ENCODE measurements around the gene PRKAG2. TPM values are rescaled to one million over a fixed set of nuclear protein-coding genes. Genes with fewer than 3 reads are reported as not detected.
A peak's percentile ranks its signal among the peaks of the same experiment; 100 is the strongest.
"Not testable (repeated sequence)": the region's sequence is repeated elsewhere in the genome, so short reads cannot be mapped to it uniquely, and the experiment has no call there.

The PRKAG2 gene
- total RNA-seq, 1 donor, result 21.2 TPM

- no peak overlapping the region for H3K4me3 ChIP-seq (ENCODE audit: low read depth, low read length)
- no peak for DNase-seq (ENCODE audit: low read depth)
Observed at GRCh38 chr7:151884312-151885201, 7.6 kb upstream of the PRKAG2 start.

DNA sequence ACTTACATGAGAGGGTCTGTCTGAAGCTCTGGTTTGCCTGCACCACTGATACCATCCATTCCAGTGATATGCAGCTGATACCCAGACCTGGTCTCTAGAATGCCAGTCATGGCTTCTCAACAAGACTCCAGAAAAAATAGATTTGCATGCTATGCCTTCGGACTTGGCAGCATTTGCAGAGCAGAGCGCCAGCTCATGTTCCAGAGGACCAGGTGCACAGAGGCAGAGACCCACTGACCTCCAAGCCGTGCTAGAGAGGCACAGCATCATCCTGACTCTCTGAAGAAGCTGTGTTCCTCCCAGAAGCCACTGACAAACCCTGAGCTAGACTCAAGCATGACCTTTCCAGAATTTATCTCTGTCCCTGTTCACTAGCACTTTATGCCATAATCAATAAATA, 6.9 kb upstream of the PRKAG2 start:
- no peak for DNase-seq (ENCODE audit: low read depth)
- TF ChIP-seq CTCF (IDR thresholded peaks at IDR 0.05; ENCODE audit: insufficient read depth, low read depth, low read length), result no peak
- no peak overlapping the region for H3K4me3 ChIP-seq (ENCODE audit: low read depth, low read length)

More at GRCh38 chr7:151884312-151885201, 7.6 kb upstream of the PRKAG2 start:
- no peak for TF ChIP-seq CTCF (IDR thresholded peaks at IDR 0.05; ENCODE audit: insufficient read depth, low read depth, low read length)

GRCh38 chr7:151882734-151883133, 5.8 kb upstream of the PRKAG2 start:
- DNase-seq (ENCODE audit: low read depth), result no peak
- no peak for TF ChIP-seq CTCF (IDR thresholded peaks at IDR 0.05; ENCODE audit: insufficient read depth, low read depth, low read length)
- no peak overlapping the region for H3K4me3 ChIP-seq (ENCODE audit: low read depth, low read length)

DNA sequence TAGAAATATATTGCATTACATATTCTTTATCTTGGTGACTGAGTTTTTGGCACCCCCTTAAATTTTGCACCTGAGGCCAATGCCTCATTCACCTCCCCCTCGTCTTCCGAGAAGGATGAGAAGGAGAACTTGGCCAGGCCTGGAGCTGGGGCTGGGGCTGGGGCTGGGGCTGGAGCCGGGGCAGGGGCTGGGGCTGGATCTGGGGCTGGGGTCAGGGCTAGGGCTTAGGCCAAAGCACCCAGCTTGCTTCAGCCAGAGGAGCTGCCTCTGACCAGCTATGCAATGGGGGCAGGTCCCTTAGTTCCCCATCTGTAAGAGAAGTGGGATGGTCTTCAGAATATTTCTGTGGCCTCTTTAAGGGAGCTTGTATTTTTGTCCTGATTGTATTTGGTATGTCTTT, 3.8 kb upstream of the PRKAG2 start:
- H3K4me3 ChIP-seq (ENCODE audit: low read depth, low read length), result no peak overlapping the region
- TF ChIP-seq CTCF (IDR thresholded peaks at IDR 0.05; ENCODE audit: insufficient read depth, low read depth, low read length), result no peak
- DNase-seq (ENCODE audit: low read depth), result no peak

DNA sequence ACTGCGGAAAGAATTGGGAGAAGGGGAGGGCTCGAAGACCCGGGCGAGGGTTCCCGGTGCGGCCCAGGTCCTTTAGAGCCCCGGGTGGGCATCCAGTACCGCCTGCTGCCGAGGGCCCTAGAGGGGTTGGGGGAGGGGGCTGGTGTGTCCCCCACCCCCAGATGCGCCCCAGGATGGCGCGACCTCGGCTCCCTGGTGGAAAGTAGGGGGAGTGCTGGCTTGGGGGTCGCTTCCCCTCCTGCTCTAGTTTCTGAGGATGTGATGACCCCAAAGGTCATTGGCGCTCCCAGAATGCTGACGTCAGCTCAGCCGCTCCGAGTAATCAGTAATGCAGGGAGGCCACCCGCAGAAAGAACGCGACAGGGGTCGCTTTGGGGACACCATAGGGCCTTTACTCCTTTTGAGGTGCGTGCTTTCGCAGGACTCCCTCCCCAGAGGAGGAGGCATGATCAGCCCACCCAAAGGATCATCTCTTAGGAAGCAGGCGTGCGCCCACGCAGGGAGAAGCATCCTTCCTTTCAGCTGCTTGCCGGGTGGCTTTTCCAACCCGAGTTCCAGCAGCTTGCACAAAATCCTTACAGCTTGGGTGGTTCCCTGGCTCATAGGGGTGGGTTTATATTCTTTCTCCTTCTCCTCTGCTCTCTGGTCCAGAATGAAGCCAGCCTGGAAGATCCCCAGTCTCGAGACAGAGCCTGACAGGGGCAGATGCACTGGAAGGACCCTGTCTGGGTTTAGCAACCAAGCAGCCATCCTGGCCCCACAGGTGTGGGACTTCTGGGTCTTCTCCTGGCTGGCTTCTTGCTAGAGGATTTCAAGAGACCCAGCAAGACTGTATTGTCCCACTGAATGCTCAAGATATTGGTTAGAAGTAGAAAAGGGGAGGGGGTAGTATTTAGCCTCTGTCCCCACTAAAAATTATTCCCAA, 1.3 kb upstream of the PRKAG2 start:
- no peak for DNase-seq (ENCODE audit: low read depth)
- no peak for TF ChIP-seq CTCF (IDR thresholded peaks at IDR 0.05; ENCODE audit: insufficient read depth, low read depth, low read length)
- peak overlapping the region; percentile 70 for H3K4me3 ChIP-seq (ENCODE audit: low read depth, low read length)

GRCh38 chr7:151875942-151876898, 695 bp downstream of the PRKAG2 start:
- peak overlapping the region; percentile 70 for H3K4me3 ChIP-seq (ENCODE audit: low read depth, low read length)
- TF ChIP-seq CTCF (IDR thresholded peaks at IDR 0.05; ENCODE audit: insufficient read depth, low read depth, low read length), result no peak
- peak; percentile 33 for DNase-seq (ENCODE audit: low read depth)

DNA sequence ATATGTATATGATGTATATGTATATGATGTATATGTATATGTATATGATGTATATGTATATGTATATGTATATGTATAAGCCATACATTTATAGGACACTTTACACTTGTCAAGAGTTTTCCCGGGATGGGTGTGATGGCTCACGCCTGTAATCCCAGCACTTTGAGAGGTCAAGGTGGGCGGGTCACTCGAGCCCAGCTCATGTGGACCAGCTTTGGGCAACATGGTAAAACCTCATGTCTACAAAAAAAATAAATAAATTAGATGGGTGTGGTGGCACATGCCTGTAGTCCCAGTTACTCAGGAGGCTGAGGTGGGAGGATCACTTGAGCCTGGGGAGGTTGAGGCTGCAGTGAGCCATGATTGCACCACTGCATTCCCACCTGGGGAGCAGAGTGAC, 2.4 kb downstream of the PRKAG2 start:
- not testable (repeated sequence) for H3K4me3 ChIP-seq (ENCODE audit: low read depth, low read length); DNase-seq (ENCODE audit: low read depth)

All from fibroblast of villous mesenchyme (primary cell).